GM12873 (cell line): Measurements from ENCODE around the gene FOXP4.
A peak's percentile ranks its signal among the peaks of the same experiment; 100 is the strongest.

Experiments used
- TF ChIP-seq, protein P1 (sequence below): IDR thresholded peaks from 2 replicates; pipeline ENCODE4 v1.5.1; 2012; ENCODE audit warnings: low read depth, mild to moderate bottlenecking, moderate library complexity, low read length, control low read depth; ENCODE audit not compliant: insufficient read depth; ENCODE audit errors: missing control alignments

Gene FOXP4

DNA sequence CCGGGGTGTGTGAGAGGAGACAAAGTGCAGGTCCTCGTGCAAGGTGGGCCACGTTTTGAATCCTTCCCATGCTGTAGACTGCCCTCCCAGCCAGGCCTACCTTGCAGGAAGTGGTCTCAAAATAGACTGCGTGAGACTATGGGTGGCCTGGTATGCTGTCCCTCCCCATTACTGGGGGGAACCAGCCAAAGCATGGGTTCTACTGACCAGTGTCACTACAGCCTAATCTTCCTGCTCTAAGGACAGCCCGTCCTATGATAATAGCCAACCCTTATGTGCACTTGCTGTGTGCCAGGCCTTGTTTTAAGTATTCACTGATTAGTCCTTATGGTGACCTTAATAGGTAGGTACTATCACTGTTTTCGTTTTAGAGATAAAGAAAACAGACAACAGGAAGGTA is 38.0 kb downstream of the FOXP4 start:
- TF ChIP-seq, protein P1, sequence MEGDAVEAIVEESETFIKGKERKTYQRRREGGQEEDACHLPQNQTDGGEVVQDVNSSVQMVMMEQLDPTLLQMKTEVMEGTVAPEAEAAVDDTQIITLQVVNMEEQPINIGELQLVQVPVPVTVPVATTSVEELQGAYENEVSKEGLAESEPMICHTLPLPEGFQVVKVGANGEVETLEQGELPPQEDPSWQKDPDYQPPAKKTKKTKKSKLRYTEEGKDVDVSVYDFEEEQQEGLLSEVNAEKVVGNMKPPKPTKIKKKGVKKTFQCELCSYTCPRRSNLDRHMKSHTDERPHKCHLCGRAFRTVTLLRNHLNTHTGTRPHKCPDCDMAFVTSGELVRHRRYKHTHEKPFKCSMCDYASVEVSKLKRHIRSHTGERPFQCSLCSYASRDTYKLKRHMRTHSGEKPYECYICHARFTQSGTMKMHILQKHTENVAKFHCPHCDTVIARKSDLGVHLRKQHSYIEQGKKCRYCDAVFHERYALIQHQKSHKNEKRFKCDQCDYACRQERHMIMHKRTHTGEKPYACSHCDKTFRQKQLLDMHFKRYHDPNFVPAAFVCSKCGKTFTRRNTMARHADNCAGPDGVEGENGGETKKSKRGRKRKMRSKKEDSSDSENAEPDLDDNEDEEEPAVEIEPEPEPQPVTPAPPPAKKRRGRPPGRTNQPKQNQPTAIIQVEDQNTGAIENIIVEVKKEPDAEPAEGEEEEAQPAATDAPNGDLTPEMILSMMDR, result no peak

DNA sequence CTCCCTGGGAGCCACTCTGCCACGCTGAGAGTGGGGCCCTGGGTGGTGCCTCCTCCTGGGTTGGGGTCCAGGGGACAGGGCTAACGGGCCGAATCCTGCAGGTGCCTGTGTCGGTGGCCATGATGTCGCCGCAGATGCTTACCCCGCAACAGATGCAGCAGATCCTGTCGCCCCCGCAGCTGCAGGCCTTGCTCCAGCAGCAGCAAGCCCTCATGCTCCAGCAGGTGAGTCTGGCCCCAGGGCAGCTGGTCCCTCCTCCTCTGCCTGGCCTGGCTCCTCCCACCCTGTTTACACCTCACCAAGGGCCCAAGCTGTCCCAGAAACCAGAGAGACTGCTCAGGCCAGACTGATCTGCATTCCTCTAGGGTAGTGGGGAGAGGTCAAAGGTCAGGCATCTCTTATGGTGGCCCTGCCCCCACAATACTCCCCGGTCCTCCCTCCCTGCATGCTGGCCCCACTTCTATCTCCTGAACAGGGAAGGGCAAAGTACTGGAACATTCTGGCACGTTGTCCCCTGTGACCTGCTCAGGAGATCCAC is 38.6 kb downstream of the FOXP4 start:
- TF ChIP-seq, protein P1, result no peak

DNA sequence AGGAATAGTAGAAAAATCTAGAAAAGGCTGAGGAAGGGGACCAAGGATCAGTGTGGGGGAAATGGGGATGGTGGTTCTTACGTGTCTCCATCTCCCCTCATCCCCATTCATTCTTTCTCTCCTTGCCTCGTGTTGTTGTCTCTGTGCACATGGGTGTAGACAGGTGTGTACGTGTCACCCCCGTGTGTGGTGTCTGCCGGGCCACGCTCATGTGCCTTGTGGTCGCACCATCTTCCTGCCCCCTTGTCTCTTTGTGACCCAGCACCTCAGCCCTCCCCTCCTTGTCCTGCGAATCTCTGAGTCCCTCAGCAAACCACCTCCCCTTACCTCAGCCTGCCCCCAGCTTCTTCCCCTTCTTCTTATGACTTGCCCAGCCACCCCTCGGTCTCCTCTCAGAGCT is 39.4 kb downstream of the FOXP4 start:
- TF ChIP-seq, protein P1, result no peak

DNA sequence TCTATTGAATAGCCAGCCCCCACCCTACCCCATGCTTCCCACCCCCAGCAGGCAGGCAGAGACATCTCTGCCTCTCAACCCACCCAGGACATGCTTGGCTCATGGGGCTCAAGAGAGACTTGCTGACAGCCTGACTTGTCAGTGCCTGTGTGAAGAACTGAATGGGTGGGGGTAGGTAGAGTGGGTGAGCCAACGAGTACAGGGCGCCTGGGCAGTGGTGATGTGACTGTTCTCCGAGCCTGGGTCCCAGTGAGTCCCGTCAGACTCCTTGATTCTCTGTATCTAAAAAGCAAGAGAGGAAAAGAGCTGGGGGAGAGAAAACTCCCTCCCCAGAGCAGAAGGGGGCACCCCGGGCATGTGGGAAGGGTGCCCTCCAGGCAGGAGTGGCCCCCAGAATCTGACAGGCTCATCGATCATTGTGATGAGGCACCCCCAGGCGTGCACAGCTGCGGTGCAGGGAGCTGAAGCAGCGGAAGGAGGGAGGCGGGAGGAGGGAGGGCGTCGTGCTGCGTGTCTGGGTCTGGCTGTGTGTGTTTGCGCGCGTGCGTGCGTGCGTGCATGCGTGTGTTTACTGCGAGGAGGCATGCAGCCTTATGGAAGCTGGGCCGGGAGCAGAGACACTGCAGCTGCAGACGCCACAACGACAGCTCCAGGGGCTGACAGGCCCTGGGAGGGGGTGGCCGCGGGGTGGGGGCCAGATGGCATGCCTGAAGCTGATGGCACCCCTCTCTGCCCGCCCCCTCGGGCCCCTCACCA is 40.2 kb downstream of the FOXP4 start:
- TF ChIP-seq, protein P1, result no peak

DNA sequence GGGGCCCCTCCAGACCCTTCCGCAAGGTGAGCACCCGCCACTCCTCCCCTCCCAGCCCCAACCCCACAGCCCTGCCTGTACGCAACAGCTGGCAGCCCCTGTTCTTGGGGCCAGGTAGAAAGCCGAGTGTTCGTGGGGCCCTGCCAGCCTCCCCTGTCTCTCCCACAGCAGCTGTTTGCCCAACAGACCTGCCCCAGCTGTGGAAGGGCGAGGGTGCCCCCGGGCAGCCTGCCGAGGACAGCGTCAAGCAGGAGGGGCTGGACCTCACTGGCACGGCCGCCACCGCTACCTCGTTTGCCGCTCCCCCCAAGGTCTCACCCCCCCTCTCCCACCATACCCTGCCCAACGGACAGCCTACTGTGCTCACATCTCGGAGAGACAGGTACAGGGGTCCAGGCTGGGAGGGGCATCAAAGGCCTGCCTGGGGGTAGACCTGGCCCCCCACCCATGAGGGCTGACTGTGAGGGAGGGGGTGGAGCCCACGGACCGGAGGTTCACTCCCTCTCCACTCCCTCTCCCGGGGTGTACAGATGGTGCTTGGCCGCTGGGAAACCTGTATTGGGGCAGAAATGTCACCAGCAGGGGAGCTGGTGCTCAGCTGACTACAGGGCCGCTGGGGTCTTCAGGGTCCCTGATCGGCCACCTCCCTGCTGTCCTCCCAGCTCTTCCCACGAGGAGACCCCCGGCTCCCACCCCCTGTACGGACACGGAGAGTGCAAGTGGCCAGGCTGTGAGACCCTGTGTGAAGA is 41.1 kb downstream of the FOXP4 start:
- TF ChIP-seq, protein P1, result peak; percentile 11

DNA sequence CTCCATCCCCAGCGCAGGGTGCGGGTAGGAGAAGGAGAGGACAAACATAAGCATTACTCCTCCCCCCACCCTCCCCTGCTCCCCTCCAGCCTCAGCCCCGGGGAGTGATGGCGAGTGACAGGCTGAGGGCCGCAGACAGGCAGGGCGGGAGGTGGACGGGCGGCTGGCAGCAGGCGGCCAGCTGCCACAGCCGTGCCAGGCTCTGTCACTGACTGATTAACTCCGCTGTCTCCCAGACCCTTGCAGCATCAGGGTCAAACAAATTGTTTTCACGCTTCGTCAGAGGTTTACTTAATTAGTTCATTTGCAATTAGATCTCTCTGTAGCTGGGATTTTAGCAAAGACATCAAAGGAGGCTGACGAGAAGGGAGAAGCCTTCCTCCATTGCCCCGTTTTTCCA is 41.9 kb downstream of the FOXP4 start:
- TF ChIP-seq, protein P1, result no peak

DNA sequence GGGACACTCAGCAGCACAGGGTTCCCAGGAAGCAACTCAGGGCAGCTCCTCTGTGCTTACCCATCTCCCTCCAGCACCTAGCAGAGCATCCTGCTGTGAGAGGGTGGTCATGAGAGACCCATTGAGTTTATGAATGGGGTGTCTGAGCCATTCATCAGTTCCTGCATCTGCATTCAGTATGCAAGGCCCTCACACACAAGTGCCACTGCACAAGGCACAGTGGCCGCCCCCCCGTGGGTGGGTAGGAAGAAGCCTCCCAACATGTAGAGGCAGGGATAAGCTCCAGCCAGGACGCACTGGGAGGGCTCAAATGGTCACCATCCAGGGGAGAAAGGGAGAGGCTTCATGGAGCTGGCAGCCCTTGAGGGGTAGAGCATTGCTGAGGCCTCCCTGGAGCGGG is 43.0 kb downstream of the FOXP4 start:
- TF ChIP-seq, protein P1, result no peak
